ENCODE results near the gene GUCY2F.

- TF ChIP-seq CTCF (IDR thresholded peaks at IDR 0.05; ENCODE audit: extremely low read depth in 1 of 2, insufficient read depth in 1 of 2, low read depth in 1 of 2, low read length in 2 of 2): no peak
- no peak for TF ChIP-seq EZH2 (IDR thresholded peaks at IDR 0.05; ENCODE audit: borderline replicate concordance, low read depth, low read length, severe bottlenecking)
- no peak for TF ChIP-seq POLR2A (IDR thresholded peaks at IDR 0.05; ENCODE audit: low read depth, low read length)
- TF ChIP-seq MAX (IDR thresholded peaks at IDR 0.05; ENCODE audit: insufficient read depth, insufficient read length): no peak
- no peak for TF ChIP-seq MYC (IDR thresholded peaks at IDR 0.05; ENCODE audit: low read depth, low read length)
- no peak for TF ChIP-seq POLR2AphosphoS5 (IDR thresholded peaks at IDR 0.05; ENCODE audit: insufficient read depth, low read depth, low read length)
- TF ChIP-seq FOS (IDR thresholded peaks at IDR 0.05; ENCODE audit: borderline replicate concordance, insufficient read depth, low read length): no peak
- TF ChIP-seq JUN (IDR thresholded peaks at IDR 0.05; ENCODE audit: borderline replicate concordance, insufficient read depth, insufficient read length, low read depth): no peak
- no peak for TF ChIP-seq GATA2 (IDR thresholded peaks at IDR 0.05; ENCODE audit: insufficient read depth, insufficient read length, low read depth, low read length)
Measured at GRCh38 chrX:109448282-109448938, 33.5 kb downstream of the GUCY2F start.

All from endothelial cell of umbilical vein (primary cell).